Neutrophil (primary cell): ENCODE data around the gene CALCOCO1.

Experiments
- H3K27ac ChIP-seq: fragments of 200-600 bp; sonication (generic); 2 replicates; pipeline ENCODE4 v1.5.1; 2016; ENCODE audit warnings: mild to moderate bottlenecking, moderate library complexity
- H3K27me3 ChIP-seq: fragments of 200-600 bp; sonication (generic); 2 replicates; pipeline ENCODE4 v1.6.0; 2016; ENCODE audit warnings: mild to moderate bottlenecking
- H3K36me3 ChIP-seq: fragments of 200-600 bp; sonication (generic); 2 replicates; pipeline ENCODE4 v1.5.1; 2017
- H3K4me1 ChIP-seq, 2 experiments: fragments of 200-600 bp in 1 of 2; sonication (generic) in 1 of 2; 1 replicate in 1 of 2; 2 replicates in 1 of 2; pipeline versions ENCODE4 v1.5.1 to v1.6.1; 2013 to 2016; ENCODE audit warnings: low read depth in 1 of 2, low read length in 1 of 2, mild to moderate bottlenecking in 1 of 2, moderate library complexity in 1 of 2; ENCODE audit not compliant: control insufficient read depth in 1 of 2, insufficient read depth in 1 of 2
- H3K4me3 ChIP-seq, 2 experiments: fragments of 200-600 bp in 1 of 2; sonication (generic) in 1 of 2; 1 replicate in 1 of 2; 2 replicates in 1 of 2; pipeline ENCODE4 v1.5.1; 2013 to 2016; ENCODE audit warnings: low read depth in 1 of 2, low read length in 1 of 2, mild to moderate bottlenecking in 1 of 2, moderate library complexity in 1 of 2
- H3K9me3 ChIP-seq: fragments of 200-600 bp; sonication (generic); 2 replicates; pipeline ENCODE4 v1.5.1; 2016
- TF ChIP-seq, protein P1 (sequence below): fragments of 200-600 bp; sonication (generic); IDR thresholded peaks from 2 replicates; pipeline ENCODE4 v1.5.1; 2016; ENCODE audit warnings: antibody characterized with exemption

Gene CALCOCO1

DNA sequence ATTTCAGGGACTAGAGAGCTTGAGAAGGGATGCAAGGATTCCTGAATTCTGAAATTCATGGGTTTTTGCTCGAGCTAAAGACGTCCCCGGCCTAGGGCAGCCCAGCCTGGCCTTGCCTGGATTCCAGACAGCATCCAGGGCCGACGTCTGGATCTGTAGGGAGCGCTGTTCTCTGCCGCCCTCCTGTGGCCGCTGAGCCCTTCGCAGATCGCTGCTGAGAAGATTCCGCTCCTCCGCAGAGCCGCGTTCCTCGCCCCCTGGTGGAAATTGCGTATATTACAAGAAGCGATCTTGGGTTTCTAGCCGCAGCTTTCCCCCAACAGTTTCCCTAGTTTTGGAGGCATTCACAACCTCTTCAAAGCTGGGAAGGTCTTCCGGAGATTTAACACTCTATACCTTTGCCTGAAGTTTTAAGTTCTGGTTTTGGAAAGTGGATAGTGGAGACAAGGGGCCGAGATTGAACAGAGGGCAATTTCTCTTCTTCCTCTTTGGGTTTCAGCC lies 19.4 kb upstream of the CALCOCO1 start:
- H3K4me3 ChIP-seq, result no peak overlapping the region
- H3K27ac ChIP-seq, result no peak overlapping the region
- H3K36me3 ChIP-seq, result no peaks in the 10 kb centered on the region
- TF ChIP-seq, protein P1, sequence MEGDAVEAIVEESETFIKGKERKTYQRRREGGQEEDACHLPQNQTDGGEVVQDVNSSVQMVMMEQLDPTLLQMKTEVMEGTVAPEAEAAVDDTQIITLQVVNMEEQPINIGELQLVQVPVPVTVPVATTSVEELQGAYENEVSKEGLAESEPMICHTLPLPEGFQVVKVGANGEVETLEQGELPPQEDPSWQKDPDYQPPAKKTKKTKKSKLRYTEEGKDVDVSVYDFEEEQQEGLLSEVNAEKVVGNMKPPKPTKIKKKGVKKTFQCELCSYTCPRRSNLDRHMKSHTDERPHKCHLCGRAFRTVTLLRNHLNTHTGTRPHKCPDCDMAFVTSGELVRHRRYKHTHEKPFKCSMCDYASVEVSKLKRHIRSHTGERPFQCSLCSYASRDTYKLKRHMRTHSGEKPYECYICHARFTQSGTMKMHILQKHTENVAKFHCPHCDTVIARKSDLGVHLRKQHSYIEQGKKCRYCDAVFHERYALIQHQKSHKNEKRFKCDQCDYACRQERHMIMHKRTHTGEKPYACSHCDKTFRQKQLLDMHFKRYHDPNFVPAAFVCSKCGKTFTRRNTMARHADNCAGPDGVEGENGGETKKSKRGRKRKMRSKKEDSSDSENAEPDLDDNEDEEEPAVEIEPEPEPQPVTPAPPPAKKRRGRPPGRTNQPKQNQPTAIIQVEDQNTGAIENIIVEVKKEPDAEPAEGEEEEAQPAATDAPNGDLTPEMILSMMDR, result peak; percentile 99
- peaks cover 100% of the 10 kb centered on the region for H3K27me3 ChIP-seq
- peaks cover 14 to 26% of the 10 kb centered on the region in 2 experiments for H3K4me1 ChIP-seq
- H3K9me3 ChIP-seq, result no peaks in the 10 kb centered on the region

DNA sequence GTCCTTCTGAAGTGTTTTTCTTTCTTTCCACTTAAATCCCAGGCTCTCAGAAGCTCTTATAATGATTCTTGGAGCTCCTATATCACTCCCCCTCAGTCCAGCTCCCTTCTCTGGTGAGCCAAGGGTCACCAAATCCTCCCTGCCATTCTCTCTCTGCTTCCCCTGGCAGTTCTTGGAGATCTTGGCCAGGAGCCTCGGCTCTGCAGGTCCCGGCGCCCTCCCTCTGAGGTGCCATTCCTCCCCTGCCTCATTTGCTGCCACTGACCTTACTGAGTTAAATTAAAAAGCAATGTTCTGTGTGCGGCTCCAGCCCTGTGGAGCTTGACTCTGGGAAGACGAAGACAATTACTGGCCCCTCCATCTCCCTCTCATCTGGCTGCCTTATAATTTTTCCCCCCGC lies 17.5 kb upstream of the CALCOCO1 start:
- Histone ChIP-seq H3K27ac (no peak overlapping the region), H3K4me1 (peaks cover 5 to 14% of the 10 kb centered on the region in 2 experiments), H3K27me3 (peaks cover 100% of the 10 kb centered on the region), H3K4me3 (no peak overlapping the region), H3K36me3 (no peaks in the 10 kb centered on the region), H3K9me3 (no peaks in the 10 kb centered on the region)
- TF ChIP-seq, protein P1, result no peak

DNA sequence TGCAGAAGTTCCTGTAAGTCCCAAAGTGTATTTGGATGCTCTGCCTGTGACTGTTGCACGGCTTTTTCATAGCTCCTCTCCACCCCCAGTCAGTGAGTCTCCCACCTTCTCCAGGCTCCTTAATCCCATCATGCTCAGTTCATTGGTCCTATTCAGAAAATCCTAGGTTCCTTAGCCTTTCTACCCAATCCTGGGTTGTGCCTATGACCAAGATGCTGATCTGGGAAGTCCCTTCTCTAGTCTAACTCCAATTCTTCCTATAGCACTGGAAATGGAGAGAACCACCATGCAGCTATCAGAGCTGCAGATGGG lies 16.8 kb upstream of the CALCOCO1 start:
- H3K9me3 ChIP-seq, result no peaks in the 10 kb centered on the region
- peaks cover 5 to 14% of the 10 kb centered on the region in 2 experiments for H3K4me1 ChIP-seq
- TF ChIP-seq, protein P1, result no peak
- no peak overlapping the region for H3K27ac ChIP-seq
- no peak overlapping the region for H3K4me3 ChIP-seq
- peaks cover 100% of the 10 kb centered on the region for H3K27me3 ChIP-seq
- H3K36me3 ChIP-seq, result no peaks in the 10 kb centered on the region

DNA sequence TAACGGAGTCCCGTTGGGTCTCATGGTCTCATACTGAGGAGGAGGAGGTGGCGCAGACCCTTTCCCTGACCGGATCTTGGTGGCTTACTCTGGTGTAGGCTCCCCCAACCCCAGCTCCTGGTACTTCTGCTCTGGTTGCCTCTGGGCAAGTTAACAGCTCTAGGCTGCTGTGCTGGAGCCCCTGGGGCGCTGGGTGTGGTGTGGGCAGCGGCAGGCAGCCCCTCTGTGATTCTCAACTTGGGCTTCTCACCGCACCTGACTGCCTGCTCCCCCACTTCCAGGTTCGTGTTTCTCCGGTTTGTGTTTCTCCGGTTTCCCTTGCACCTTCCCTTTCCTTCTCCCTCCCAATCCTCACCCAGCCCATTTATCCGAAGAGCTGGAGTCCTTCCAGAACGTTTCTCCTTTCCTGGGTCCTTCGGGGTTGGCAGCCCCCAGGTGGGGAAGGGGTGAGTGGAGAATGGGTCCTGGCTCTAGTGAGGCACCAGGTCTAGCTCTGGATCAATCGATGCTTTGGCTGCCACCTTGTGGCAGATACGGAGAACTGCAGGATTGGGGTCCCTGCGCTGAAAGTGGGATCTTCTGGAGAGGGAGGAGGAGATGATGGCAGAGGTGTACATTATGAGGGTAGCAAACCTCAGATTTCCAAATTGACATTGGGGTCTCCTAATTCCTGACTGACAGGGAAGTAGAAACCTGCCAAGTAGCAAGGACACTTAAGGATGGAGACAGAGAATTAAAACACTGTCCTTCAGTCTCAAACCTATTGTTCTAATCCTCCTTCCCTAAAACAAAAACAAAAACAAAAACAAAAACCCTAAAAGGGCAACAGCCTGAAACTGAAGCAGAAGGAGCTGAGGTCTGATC lies 16.2 kb upstream of the CALCOCO1 start:
- Histone ChIP-seq H3K9me3 (no peaks in the 10 kb centered on the region), H3K4me1 (peaks cover 6 to 18% of the 10 kb centered on the region in 2 experiments), H3K4me3 (peak overlapping the region; percentile 26 to 44), H3K27me3 (peaks cover 100% of the 10 kb centered on the region), H3K36me3 (no peaks in the 10 kb centered on the region), H3K27ac (no peak overlapping the region)
- TF ChIP-seq, protein P1, result peak; percentile 94

DNA sequence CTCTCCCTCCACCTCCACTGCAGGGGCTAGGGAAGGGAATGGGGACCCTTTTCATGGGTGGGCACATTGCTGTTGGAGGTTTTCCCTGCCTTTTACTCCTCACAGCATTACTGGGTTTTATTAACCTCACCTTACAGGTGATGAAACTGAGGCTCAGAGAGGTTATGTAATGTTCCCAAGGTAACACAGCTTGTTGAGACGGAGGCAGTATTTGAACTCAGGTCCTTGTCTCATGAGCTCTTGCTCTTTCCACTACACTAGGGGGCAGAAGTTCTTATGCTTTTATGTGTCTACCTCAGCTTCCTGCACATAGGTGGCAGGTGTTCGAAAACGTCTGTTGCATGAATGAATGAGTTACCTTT lies 12.9 kb upstream of the CALCOCO1 start:
- Histone ChIP-seq H3K9me3 (no peaks in the 10 kb centered on the region), H3K36me3 (no peaks in the 10 kb centered on the region), H3K27ac (no peak overlapping the region), H3K27me3 (peaks cover 100% of the 10 kb centered on the region), H3K4me3 (no peak overlapping the region), H3K4me1 (peaks cover 10 to 11% of the 10 kb centered on the region in 2 experiments)
- TF ChIP-seq, protein P1, result no peak
